ENCODE measurements around the gene CLDN6.

CLDN6 gene

DNA sequence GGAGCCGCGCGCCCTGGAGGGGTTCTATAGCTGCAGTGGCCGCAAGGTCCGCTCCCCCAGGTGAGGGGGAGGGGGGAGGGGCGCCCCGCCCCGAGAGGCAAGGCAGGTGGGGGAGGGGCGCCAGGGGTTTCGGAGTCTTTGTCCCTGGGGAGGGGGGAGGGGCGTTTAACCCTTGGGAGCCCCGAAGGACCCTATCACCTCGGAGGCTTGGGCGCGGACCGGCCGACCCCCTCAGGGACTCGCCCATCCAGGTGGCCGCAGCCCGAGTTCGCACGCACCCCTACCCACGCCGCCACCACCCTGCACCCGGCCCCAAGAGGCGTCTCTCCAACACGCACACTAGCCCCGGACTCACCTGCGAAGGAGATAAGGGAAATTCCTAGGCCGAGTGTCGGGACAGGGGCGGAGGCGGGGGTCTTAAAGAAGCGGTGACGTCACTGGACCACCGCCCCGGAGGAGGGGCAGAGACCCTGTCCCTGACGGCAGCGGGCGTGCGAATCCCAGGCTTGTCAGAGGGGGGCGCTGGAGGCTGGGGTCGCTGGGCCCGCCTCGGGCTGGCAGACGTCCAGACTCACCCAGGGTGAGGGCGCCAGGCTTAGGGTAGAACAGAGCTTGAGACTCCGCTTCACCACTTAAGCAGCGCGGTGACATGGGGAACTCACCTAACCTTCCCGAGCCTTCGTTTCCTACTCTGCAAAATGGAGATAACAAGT is at the start of gene CLDN6:
CLDN6 (minus strand) TSS at position 390 of the 713 bp plus-strand sequence. CDS start 2,162 bp downstream, outside the sequence.
- DNase-seq (ENCODE audit: low read depth) = peak; percentile 13
- TF ChIP-seq, protein P1, sequence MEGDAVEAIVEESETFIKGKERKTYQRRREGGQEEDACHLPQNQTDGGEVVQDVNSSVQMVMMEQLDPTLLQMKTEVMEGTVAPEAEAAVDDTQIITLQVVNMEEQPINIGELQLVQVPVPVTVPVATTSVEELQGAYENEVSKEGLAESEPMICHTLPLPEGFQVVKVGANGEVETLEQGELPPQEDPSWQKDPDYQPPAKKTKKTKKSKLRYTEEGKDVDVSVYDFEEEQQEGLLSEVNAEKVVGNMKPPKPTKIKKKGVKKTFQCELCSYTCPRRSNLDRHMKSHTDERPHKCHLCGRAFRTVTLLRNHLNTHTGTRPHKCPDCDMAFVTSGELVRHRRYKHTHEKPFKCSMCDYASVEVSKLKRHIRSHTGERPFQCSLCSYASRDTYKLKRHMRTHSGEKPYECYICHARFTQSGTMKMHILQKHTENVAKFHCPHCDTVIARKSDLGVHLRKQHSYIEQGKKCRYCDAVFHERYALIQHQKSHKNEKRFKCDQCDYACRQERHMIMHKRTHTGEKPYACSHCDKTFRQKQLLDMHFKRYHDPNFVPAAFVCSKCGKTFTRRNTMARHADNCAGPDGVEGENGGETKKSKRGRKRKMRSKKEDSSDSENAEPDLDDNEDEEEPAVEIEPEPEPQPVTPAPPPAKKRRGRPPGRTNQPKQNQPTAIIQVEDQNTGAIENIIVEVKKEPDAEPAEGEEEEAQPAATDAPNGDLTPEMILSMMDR (conservative IDR thresholded peaks at IDR 0.05; ENCODE audit: low read depth, low read length) = peak; percentile 56
- peak within 1 kb of the TSS; percentile 4 for H3K4me3 ChIP-seq (ENCODE audit: low read length)

DNA sequence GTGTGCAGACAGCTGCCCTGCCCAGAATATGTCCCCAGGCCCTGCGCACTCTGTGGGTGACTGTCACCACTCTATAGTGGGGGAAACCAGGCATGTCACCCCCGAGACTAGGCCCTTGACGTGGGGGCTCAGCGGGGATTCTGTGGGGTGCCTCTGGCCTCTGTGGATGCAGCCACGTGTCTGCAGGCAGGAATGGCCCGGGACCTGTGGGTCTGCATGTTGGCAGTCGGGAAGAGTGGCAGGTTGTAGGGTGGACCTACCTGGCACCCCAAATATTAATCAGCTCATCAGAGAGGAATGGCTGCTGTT is 48.4 kb upstream of the CLDN6 start:
- H3K4me3 ChIP-seq (ENCODE audit: low read length) = no peak overlapping the region
- TF ChIP-seq, protein P1 (conservative IDR thresholded peaks at IDR 0.05; ENCODE audit: low read depth, low read length) = no peak
- DNase-seq (ENCODE audit: low read depth) = no peak

- no peak for DNase-seq (ENCODE audit: low read depth)
Observed at GRCh38 chr16:3065742-3066439, 47.9 kb upstream of the CLDN6 start.

DNA sequence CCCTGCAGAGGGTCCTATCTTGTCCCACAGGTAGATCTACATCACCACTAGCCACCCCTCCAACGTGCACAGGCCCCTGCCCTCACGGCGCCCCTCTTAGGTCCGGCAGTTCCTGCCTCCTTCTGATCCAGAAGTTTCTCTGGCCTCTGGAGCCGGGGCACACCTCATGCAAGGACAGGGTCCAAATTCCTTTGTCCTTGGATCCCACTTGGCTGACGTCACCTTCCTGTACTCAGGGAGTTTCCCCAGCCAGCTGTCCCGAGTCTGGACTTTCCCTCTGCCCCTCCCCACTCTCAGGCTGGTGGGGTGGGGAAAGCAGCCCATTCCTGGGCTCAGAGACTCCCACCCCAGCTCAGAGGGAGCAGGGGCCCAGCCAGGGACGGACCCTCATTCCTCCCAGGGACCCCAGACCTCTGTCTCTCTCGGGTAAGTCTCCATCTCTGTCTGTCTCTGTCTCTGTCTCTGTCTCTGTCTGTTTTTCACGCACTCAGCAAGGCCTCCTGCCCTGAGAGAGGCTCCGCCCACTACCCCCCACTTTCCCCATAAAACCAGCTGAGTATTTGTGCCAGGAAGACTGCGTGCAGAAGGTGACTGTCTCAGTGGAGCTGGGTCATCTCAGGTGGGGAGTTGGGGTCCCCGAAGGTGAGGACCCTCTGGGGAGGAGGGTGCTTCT is 47.2 kb upstream of the CLDN6 start, which contains the start of gene IL32:
IL32 (plus strand) TSS at position 572 of the 673 bp plus-strand sequence. CDS start 172 bp downstream, outside the sequence.
- TF ChIP-seq, protein P1 (conservative IDR thresholded peaks at IDR 0.05; ENCODE audit: low read depth, low read length) = no peak
- H3K4me3 ChIP-seq (ENCODE audit: low read length) = no peak within 1 kb of the TSS
- DNase-seq (ENCODE audit: low read depth) = no peak

More at GRCh38 chr16:3065742-3066439, 47.9 kb upstream of the CLDN6 start:
- H3K4me3 ChIP-seq (ENCODE audit: low read length) = no peak overlapping the region
- TF ChIP-seq, protein P1 (conservative IDR thresholded peaks at IDR 0.05; ENCODE audit: low read depth, low read length) = no peak

DNA sequence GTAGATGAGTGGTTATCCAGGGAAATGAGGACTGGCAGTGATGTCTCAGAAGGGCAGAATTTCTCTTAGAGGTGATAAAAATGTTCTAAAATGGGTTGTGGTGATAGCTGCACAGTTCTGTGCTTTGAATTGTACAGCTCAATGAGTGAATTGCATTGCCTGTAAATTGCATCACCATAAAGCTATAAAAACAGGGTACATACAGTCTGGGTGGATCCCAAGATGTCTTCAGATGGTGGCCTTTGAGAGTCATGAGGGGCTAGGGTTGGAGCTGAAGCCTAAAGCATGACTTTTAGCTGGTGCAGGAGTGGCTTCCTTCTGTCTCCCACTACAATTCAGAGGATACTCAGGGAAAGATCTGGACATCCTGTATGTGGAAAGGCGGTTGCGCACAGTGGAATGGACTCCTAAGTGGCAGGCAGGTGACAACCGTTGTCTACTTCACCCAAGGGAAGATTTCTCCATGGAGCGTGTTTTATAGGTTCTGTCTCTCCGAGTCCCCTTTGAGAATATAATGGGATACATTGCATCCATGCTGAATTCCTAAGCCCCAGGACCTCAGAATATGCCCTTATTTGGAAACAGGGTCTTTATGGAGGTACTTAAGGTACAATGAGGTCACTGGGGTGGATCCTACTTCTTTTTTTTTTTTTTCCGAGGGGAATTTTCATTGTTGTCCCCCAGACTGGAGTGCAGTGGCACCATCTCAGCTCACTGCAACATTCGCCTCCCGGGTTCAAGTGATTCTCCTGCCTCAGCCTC is 45.8 kb upstream of the CLDN6 start:
- no peak for DNase-seq (ENCODE audit: low read depth)
- no peak overlapping the region for H3K4me3 ChIP-seq (ENCODE audit: low read length)
- TF ChIP-seq, protein P1 (conservative IDR thresholded peaks at IDR 0.05; ENCODE audit: low read depth, low read length) = no peak

GRCh38 chr16:3062553-3062952 is 44.6 kb upstream of the CLDN6 start:
- H3K4me3 ChIP-seq (ENCODE audit: low read length) = no peak overlapping the region
- DNase-seq (ENCODE audit: low read depth) = no peak
- TF ChIP-seq, protein P1 (conservative IDR thresholded peaks at IDR 0.05; ENCODE audit: low read depth, low read length) = no peak
